DOHH2 (cell line): ENCODE measurements around the gene ZC3H14.

Experiments used
- CTCF ChIP-seq: fragments of 200-600 bp; sonication (generic); IDR thresholded peaks from one replicate; pipeline ENCODE4 v1.5.1; 2014; ENCODE audit warnings: antibody characterized with exemption, mild to moderate bottlenecking, low read depth, low read length; ENCODE audit not compliant: poor library complexity, severe bottlenecking
- EZH2phosphoT487 ChIP-seq: fragments of 200-600 bp; sonication (generic); IDR thresholded peaks from 2 replicates; pipeline ENCODE4 v1.6.1; 2017; ENCODE audit warnings: borderline replicate concordance, mild to moderate bottlenecking, antibody characterized with exemption, low read length, moderate library complexity, mixed read lengths

- no peak for TF ChIP-seq CTCF
- no peak for TF ChIP-seq EZH2phosphoT487
Observed at GRCh38 chr14:88611878-88612277, 49.0 kb downstream of the ZC3H14 start.
